GM19240 (cell line): ENCODE results near the gene TRAM2.

Experiments used
- DNase-seq: peaks from one replicate; pipeline ENCODE4 v3.0.0; 2011; ENCODE audit warnings: low spot score; ENCODE audit not compliant: insufficient read length

The TRAM2 gene

DNA sequence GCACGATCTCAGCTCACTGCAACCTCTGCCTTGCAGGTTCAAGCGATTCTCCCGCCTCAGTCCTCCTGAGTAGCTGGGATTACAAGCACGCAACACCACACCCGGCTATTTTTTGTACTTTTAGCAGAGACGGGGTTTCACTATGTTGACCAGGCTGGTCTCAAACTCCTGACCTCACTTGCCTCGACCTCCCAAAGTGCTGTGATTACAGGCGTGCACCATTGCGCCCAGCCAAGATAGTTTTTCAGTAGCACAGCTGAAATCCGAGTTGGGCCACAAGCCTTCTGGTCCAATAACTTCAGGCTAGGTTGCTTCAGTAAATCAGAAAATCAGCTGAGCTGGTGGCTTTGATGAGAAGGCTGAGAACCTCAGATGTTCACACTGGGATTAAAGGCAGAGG, 65.7 kb downstream of the TRAM2 start:
- DNase-seq: no peak

DNA sequence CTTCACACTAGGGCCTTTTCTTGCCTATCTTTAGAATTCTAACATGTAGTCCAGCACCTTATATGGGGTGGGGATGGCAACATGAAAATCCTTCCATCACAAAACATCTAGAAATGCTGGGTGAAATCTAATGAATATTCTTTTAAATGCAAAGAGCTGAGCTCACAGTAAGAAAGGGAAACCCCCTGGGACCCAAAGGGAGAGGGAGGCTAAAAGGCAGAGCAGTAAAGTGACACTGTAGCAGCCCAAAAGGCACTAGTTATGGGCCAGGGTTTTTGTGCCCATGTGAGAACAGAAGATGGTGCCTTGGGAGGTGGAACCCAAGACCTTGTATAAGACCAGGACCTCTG, 66.7 kb downstream of the TRAM2 start:
- DNase-seq: no peak

DNA sequence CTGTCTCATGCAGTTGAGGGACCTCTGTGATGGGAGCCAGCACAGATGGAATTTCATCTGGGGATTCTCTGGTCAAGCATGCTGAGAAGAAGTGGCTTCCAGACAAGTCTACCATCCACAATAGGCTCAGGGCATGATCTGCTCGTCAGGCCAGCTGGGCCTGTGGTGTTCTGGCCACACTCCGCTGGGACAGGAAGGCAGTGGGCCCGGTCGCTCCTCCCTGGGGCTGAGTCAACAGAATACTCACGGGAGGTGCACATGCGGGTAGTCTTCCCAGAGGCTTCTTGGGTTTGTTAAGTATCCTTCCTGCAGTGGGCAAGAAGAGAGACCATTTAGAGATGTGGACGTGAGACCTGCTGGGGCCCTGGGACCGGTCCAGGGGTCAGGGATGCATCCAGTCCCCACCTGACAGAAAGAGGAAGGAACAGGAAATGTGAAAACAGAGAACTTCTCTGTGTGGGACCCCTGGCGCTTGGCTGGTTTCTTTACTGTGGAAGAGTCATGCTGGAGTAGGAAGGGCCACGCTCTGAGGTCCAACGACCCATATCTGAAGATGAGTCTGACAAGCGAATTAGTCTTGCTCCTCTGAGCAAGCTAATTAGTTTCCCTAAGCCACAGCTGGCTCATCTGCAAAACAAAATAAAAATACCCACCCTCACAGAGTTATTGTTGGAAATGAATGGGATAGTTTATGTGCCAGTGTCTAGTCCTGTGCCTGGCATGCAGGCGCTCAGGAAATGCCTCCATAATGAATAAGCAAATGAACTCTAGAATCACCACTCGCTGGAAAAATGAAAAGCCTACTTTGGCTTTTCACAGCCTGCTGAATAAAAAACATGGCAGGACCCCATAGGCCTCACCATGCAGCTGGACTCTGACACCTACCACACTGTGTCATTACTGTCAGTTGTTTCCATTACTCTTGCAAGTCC, 67.3 kb downstream of the TRAM2 start:
- no peak for DNase-seq

DNA sequence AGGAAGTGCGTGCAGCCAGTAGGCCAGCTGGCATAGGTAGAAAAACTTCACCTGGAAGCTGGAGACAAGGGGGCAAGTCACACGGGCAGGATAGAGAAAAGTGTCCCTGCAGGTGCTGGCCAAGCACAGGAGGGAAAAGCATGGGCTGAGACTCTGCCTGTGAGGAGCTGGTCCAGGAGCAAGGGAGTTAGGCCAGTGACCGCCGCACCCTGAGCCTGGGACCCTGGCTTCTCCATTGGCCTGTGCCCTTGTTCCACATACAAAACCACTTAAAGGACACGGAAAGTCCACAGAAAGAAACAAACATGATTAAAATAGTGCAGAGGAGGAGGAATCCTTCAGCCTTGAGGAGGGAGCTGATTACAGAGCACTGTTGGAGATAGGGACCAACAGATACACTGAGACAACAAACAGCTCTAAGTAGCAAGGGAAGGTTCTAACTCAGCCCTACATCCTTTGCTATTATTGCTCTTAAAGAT, 68.6 kb downstream of the TRAM2 start:
- DNase-seq: no peak

DNA sequence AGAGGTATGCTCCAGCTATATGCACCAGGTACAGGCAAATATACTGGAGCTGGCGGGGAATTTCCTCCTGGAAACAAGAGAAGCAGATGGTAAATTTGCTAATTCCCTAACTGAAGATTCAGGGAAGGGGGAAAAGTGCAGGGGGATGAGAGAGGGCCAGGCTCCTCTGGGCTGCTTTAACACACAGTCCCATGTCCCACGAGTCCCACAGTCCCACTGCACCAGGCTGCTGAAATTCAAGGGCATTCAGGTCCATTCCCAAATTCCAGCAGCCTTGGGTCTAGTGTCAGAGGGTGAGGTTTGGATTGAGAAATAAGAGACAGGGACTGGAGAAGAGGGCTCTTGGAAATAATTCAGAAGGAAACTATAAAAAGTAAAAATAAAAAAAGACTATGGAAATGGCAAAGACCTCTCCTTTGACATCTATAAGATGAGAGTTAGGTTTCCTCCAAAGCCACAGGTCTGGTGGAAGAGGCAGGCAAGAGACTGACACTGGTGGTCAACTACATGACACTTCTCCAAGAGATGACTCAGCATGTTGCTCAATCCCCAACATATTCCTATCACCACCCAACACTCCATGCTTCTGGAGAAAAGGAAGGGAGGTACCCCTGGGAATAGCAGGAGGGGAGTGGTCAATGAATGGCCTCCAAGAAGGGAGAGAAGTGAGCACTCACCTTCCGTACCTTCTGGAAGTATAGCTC, 69.2 kb downstream of the TRAM2 start:
- DNase-seq: no peak

DNA sequence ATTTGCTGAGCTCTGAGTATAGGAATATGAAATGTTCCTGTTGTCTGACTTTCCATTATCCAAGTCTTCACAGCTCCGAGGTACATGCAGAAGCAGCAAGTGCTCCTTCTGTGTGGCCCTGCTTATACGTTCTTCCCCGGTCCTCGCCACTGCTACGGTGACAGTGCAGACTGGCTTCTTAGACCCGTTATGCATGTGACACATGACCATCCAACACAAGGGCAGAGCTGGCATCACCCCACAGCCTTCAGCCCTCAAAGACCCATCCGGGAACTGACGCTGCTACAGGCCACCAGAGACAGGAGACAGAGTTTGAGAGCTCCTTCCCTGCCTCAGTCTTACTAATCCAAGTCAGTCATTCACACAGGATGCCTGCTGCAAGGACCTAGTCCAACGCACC, 70.4 kb downstream of the TRAM2 start:
- DNase-seq: no peak

DNA sequence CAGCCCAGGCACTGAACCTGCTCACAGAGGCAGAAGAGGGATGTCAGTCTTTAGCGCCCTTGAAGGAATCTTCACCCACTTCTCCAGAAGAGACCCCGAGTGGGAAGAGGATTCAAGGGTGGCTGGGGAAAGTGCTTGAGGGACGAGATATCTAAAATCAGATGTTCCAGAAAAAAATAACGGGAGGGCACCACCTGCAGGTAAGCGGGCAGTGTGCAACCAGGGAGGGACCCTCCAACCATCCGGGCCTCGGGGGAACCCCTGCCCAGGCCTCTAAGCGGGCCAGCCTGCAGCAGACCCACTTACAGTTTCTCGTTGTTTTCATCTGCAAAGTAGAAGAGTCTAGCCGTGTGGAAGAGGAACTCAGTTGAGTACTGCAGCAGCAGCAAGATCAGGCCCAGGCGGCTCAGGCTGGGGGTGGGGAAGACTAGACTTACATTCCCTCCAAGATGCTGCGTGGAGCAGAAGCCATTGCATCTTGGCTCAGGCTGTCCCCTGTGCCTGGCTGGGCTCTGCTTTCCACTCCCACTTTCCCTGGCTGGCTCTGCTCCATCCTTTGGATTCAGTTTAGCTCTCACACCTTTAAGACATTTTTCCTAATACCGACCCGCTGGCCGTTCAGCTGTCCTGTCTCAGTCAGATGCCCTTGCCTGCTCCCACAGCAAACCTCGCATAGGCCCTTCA, 71.0 kb downstream of the TRAM2 start:
- DNase-seq: no peak

DNA sequence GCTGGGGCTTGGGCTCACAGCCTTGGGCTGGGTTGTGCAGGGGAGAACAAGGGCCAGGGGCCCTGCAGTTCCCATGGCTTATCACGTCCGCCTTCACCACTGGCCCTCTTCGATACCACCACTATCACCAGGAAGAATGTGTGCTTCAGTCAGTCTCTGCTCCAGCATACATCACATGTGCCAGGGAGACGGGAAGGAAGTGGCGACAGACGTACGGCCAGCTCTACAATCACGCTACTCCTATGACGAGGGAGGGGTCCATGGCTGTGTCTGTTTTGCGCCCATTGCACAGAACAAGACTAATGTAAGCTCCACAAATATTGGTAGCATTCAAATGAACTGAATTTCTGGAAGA, 72.1 kb downstream of the TRAM2 start:
- no peak for DNase-seq

DNA sequence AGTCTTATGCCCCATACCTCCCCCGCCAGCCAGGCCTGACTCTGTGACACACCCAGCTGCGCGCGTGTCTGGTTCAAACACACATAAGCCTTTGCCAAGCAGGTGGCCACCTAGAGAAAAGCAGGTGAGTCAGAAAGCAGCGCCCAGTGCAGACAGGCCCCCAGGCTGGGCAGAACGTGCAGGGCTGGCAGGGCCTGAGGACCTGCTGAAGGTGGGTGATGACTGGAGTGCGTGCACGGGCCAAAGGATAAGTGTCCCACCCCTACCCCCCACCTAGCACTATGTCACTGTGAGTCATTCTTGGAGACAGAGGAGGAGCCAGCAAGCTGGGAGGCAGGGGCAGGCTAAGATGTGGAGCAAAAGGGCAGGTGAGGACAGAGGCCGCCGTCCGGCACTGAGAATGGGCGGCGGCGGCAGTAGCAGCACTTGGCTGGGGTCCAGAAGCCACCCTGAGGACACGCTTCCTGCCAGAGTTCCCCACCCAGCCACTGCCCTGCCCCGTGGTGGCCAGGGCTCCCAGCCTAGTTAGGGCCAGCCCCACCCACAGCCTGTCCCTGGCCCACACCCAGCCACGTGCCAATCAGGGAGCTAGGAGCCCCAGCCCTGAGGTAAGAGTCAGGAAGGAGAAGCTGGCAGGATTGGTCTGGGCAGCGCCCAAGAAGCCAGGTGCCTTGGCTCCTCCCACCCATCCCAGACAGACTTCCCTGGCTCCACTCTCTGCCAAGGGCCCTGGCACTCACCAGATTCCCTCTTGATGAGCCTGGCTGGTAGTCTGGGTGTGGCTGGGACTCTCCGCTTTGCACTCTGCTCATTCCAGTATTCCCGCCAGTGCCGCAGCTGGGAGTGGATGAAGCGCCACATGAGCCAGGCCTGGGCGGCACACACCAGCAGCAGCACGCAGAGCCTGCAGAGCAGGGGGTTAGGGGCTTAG, 72.7 kb downstream of the TRAM2 start:
- DNase-seq: no peak

DNA sequence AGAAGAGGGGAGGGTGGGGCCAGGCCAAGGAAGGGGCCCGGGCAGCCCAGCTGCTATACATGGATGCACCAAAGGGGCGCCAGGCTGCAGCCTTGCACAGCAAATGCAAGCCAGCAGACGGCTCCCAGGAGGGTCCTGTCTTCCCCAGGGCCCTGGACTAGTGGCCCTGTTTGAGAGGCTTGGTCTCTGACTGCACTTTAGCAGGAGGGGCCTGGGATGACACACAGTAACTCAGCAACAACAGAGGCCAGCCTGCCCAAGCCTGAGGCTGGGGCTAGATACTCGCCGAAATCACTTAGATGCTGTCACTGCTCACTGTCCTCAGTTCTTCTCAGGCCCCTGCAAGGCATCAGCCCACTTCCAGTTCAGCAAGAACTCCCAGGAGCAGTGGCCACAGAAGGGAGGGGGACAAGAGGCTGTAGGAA, 73.5 kb downstream of the TRAM2 start:
- no peak for DNase-seq

DNA sequence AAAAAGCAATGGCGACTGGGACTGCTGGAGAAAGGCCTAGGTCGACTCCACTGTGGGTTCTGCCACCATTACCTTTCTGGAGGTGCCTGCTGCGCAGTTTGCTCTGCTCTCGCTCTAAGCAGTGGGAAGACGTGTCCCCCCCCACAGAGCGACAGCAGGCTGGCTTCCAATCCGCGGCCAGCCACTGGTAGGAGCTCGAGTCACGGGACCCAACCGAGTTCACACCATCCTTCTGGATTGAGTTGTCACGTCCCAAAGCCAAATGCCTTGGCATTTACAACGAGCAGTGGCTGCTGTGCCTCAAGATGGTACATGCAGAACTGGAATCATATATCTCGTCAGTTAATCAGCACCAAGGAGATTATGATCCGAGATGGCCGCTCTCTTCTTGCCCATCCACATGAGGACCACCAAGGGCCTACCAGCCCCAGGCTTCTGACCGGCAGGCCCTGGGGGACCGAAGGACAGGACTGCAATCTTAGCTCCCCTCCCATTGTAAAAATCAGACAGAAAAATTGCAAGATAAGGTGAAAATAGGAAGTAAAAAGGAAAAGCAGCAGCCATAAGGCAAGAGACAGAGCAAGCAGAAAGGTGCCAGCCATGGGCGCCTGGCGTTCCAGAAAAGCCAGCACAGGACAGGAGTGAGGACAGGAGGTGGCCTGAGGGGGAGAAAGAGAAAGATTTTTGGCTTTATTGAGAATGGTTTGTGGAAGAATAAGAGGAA, 74.4 kb downstream of the TRAM2 start:
- no peak for DNase-seq

DNA sequence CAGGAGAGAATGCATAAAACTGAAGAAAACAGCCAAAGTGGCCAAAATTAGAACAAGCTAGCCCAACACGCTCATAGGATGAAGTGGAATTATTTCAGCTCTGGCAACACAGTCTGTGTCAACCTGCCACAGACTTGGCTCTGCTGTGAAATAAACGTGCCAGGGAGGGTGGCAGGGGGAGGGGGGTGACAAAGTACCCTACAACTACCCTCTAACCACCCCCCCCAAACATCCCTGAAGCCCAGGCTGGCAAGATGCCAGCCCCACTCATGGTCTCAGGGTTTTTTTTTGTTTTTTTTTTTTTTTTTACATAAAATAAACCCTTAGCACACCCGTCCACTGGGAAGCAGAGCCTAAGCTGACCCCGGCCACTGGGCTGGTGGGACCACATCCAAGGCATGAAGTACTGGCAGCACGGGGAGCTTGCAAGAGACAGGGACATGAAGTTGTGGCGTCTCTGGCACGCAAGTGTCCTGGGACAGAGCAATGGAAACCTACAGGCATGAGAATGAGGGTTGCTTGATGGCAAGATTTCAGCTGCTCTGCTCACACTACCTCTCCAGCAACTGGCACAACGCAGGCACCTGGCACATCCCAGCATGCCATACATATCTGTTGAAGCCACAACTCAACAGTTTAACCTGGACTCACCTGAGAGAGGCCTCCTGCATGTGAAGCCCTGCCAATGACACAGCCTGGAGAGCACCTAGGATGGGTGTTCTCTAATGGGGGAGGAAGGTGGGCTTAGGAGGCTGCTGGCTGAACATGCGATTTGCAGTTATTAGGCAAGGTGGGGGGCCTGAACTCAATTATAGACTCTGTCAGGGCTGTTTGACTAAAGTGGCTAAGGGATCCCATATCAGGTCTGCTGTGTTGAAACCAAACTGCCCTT, 76.4 kb downstream of the TRAM2 start:
- no peak for DNase-seq

DNA sequence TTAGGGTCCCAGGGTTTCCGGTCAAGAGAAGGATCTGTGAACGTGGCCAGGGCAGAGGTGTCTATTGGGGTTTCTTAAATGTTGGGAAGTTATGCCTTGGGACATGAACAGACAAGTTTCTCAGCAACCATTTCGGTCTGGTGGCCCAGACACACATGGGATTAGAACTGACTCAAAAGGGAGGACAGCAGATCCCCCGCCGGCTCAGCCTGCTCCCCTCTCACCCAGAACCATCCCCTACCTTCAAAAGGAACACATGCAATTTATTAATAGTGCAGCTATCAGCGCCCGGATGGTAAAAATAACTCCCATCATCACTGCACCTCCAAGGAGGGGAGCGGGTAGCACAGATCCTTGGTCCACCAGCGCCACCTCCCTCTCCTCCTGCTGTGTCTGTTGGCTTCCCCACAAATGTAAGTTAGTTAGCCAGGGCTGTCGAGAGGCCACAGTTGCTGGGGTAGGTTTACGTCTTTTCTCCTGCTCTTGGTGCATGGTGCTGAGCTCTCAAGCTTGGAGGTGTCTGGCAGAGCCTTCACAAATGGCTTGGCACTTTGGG, 77.1 kb downstream of the TRAM2 start:
- no peak for DNase-seq

DNA sequence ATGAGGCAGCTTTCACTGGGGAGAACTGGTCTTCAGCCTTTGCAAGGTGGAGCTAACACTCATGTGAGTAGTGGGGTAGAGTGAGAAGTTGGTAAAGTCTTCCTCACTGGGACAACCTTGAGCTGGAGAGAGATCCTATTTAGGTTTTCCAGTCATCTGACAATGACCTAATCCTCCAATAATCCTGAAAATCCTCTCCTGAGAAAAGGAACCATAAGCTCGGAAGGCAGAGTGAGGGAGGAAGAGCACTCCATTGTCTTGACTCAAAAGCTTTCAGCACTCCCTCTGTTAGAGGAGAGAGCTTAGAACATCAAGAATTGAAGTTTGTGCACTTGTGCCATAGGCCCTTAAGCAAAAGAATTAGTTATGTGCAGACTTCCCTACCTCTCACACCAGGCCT, 77.8 kb downstream of the TRAM2 start:
- no peak for DNase-seq

DNA sequence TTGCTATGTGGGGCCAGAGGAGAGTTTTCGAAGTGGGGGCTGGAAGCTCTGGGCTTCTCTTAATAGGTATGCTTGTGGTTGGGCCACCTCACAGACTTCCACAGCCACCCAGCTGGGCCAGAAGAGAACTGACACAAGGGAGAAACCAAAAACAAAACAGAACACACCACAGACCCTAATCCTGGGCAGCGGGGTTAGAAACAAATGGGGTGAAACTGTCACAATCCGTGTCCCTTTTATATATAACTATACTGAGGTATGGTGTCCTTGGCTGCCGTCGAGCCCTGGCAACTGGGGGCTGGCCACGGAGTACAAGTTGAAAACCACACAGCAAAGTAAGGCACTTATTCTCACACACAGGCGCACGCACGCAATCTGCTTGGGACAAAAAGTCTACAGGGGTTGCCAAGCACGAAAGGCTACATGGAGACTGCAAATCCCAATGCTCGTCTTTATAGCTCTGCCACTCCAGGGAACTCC, 78.3 kb downstream of the TRAM2 start:
- peak; percentile 48 for DNase-seq

DNA sequence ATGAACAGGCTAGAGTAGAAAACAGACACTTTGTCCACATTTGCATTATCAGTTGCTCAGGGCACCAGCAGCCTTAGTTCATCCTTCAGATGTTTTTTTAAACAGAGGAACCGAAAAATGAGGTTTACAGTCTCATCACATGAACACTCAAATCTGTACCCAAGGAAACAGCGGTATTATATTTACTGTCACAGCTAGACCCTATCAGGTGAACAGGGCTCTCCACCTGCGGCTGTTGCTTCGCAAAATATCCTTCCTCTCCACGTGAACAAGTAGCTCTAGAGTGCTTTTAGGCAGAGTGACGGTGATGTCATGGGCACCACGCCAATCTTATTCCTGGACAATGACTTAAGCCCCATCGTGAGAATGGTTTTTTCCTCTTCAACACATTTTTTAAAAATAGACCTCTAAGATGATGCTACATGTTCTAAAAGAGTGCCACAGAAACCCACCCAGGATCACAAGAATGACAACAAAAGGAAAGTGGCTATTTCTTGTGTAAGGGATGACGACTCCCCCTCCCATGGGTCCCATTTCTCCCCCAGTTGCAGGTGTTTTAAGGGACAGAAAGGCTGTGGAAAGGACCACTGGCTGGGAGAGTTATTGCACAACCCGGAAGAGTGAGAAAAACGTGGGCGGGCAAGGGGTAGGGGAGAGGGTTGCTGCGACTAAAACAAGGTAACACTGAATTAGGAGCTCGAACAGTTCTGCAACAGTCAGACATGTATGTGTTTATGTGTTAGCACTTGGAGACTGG, 79.0 kb downstream of the TRAM2 start:
- DNase-seq: no peak

DNA sequence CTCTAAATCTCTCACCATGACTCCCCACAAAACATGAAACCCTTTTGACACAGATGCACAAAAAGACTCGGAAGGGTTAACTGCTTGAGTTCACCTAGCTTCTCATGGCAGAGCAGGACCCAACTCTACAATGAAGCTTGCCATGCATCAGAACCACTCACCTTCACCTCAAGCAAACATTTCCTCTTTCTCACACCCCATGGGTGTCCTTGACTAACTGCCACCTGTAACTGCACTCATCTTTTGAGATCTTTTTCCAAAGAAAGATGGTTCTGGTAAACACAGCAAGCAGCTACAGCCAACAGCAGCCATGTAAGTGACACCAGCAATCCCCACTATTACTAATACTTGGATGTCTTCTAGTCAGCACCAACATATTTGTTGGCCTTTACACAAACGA, 80.2 kb downstream of the TRAM2 start:
- no peak for DNase-seq

DNA sequence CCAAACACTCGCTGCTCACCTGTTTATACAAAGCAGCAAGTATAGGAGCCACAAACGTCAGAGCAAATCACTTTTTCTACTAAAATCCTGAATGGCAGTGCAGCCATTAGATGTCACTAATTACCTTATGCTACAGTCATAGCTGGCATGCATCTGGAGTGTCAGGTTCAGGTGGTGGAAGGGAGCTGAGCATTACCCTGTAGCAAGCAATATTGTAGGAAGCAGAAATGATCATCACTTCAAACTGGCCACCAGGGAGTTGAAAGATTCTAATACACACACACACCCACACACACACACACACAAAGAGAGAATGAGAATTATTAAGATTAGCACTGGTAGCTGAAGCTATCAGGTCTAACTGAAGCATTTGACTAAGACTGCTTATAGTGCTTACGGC, 80.9 kb downstream of the TRAM2 start:
- DNase-seq: no peak
